Subcutaneous abdominal adipose tissue (tissue), 5 donors: ENCODE measurements around the gene RC3H2.

Experiments
- H3K27ac ChIP-seq: one replicate; pipeline ENCODE4 v1.7.0; 2013; ENCODE audit warnings: low read depth, mild to moderate bottlenecking, inconsistent platforms, low read length, moderate library complexity
- H3K27me3 ChIP-seq, 5 donors: one replicate each; pipeline ENCODE4 v1.7.0; 2013; ENCODE audit warnings: low read length in 5 of 5, inconsistent platforms in 1 of 5; ENCODE audit not compliant: control insufficient read depth in 5 of 5, insufficient read depth in 4 of 5
- H3K36me3 ChIP-seq, 5 donors: one replicate each; pipeline ENCODE4 v1.7.0; 2013; ENCODE audit warnings: low read length in 5 of 5; ENCODE audit not compliant: control insufficient read depth in 5 of 5, insufficient read depth in 5 of 5
- H3K4me1 ChIP-seq, 5 donors: one replicate each; pipeline ENCODE4 v1.7.0; 2013; ENCODE audit warnings: low read length in 5 of 5, mild to moderate bottlenecking in 3 of 5, moderate library complexity in 1 of 5; ENCODE audit not compliant: control insufficient read depth in 5 of 5, insufficient read depth in 5 of 5
- H3K4me3 ChIP-seq, 5 donors: one replicate each; pipeline ENCODE4 v1.7.0; 2013; ENCODE audit warnings: low read length in 5 of 5, low read depth in 1 of 5
- H3K9ac ChIP-seq, 5 donors: one replicate each; pipeline ENCODE4 v1.7.0; 2013; ENCODE audit warnings: low read length in 5 of 5, mild to moderate bottlenecking in 4 of 5, moderate library complexity in 3 of 5
- H3K9me3 ChIP-seq, 5 donors: one replicate each; pipeline ENCODE4 v1.7.0; 2013; ENCODE audit warnings: low read length in 5 of 5; ENCODE audit not compliant: control insufficient read depth in 5 of 5
- donor health status: healthy.
- donor health status: healthy.
- donor health status: healthy.
- donor health status: healthy.
- donor health status: healthy.

RC3H2 gene

DNA sequence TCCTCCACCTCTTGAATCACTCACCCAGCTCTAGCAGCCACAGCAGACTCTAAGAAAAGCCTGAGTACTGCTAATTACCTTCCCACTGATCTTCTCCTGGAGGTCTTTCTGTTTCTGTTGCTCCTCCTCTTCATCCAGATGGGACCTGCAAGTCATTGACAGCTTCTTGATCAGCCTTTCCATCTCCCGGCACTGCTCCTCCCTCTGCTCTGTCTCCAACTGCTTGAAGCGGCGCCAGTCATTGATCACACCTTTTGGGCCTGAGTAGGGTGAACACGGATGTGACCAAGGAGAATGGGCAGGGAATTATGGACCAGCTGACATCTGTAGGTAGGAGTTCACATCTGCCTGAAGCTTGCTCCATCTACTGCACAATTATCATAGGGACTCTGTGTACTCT is 82.2 kb downstream of the RC3H2 start:
- Histone ChIP-seq H3K9ac (no peak overlapping the region), H3K36me3 (peaks cover 19 to 40% (median 31%) of the 10 kb centered on the region in 5 donors), H3K27me3 (no peaks in the 10 kb centered on the region), H3K4me1 (peaks cover 5 to 40% (median 32%) of the 10 kb centered on the region in 5 donors), H3K4me3 (no peak overlapping the region), H3K27ac (no peak overlapping the region), H3K9me3 (no peaks in the 10 kb centered on the region)

DNA sequence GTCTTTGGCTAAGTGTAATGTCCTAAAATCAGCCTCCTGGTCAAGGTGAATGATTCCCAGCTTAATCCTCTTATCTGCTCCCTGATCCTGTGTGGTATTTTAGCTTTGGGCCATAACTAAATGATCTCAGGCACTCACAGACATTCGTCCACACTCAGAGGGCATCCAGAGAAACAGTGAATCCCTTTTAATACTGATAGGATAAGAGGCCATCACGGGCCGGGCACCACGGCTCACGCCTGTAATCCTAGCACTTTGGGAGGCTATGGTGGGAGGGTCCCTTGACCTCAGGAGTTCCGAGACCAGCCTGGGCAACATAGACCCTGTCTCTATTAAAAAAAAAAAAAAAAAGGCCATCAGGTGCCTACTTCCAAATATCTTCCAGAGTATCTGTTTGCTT is 83.1 kb downstream of the RC3H2 start:
- Histone ChIP-seq H3K9me3 (no peaks in the 10 kb centered on the region), H3K4me3 (no peak overlapping the region), H3K27ac (peak overlapping the region; percentile 13), H3K27me3 (no peaks in the 10 kb centered on the region), H3K9ac (peak overlapping the region in 1 of 5 donors; percentile 60), H3K4me1 (peaks cover 4 to 31% (median 23%) of the 10 kb centered on the region in 5 donors), H3K36me3 (peaks cover 19 to 46% (median 31%) of the 10 kb centered on the region in 5 donors)

DNA sequence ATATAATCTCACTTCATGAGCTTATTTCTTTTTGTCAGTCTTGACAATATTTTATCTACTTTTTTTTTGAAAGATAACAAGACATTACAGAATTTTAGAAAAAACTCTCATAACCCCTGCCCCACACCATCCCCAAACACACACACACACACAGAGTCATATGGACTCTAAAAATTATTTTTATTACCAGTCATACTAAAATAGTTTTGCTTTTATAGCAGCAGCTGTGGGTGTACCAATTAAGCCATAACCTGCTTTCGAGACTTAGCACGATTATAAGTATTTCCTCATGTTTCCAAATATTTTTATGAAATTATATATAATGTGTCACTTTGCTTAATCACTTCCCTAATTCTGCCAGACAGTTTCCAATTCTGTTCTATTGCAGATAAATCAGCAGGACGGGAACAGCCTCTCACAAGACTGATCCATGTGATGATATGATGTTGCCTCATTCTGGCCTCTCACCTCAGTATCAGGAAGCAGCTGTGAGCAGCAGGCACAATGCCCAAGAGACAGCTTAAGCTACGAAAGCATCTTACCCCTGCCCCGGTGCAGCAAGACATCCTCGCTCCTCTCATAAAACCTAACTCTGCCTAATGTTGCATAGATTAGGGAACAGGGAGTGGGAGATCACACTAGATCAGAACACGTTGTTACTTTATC is 83.7 kb downstream of the RC3H2 start:
- Histone ChIP-seq H3K27ac (peak overlapping the region; percentile 13), H3K9me3 (no peaks in the 10 kb centered on the region), H3K9ac (peak overlapping the region in 2 of 5 donors; percentile 14 to 60), H3K4me3 (peak overlapping the region in 1 of 5 donors; percentile 16), H3K36me3 (peaks cover 19 to 51% (median 31%) of the 10 kb centered on the region in 5 donors), H3K27me3 (no peaks in the 10 kb centered on the region), H3K4me1 (peaks cover 2 to 30% (median 16%) of the 10 kb centered on the region in 5 donors)

DNA sequence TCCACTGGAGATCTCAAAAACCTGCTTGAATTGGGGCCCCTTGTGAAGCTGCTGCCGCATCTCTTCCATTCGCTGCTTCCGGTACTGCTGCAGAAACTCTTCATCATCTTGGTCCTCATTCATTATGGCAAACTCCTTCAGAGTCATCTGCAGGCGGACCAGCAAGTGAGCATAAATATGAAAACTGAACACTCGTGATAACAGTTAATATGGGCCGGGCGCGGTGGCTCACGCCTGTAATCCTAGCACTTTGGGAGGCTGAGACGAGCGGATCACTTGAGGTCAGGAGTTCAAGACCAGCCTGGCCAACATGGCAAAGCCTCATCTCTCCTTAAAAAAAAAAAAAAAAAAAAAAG is 84.7 kb downstream of the RC3H2 start:
- peaks cover 15 to 47% (median 31%) of the 10 kb centered on the region in 5 donors for H3K36me3 ChIP-seq
- H3K9me3 ChIP-seq: no peaks in the 10 kb centered on the region
- H3K9ac ChIP-seq: no peak overlapping the region
- peak overlapping the region; percentile 11 for H3K27ac ChIP-seq
- no peaks in the 10 kb centered on the region for H3K27me3 ChIP-seq
- peaks cover 2 to 37% (median 14%) of the 10 kb centered on the region in 5 donors for H3K4me1 ChIP-seq
- H3K4me3 ChIP-seq: no peak overlapping the region

DNA sequence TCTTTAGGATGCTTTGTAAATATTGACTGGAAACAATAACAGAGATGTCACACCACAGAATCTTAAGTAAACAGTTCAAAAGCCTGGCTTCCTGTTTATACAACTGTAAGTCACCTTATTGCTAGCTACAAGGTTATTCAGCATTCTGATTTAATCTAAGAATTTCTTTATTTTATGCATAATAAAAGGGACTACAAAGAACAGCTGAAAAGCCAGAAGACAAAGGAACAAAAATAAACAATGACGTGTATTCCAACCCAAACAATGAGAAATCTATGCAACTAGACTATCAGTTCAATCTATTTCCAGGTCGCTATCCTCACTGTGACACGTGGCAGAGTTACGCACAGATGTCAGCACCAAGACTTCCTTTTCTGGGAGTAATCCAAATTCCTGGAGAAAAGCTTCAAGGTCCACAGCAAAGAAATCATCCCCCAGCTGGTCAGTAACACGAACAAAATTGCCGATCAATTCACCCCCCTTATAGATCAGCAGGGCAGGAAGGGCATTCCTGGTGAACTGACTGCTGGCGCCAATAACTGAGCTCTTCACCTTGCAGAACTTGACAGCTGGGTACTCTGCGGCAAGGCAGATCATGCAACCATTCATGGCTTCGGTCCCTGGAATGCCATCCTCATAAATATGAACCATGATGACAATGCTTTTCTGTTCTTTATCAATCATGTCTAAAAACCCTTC is 85.2 kb downstream of the RC3H2 start:
- H3K9ac ChIP-seq: no peak overlapping the region
- no peaks in the 10 kb centered on the region for H3K27me3 ChIP-seq
- peak overlapping the region; percentile 44 for H3K27ac ChIP-seq
- peaks cover 15 to 47% (median 31%) of the 10 kb centered on the region in 5 donors for H3K36me3 ChIP-seq
- H3K9me3 ChIP-seq: no peaks in the 10 kb centered on the region
- no peak overlapping the region for H3K4me3 ChIP-seq
- peaks cover 2 to 39% (median 14%) of the 10 kb centered on the region in 5 donors for H3K4me1 ChIP-seq

DNA sequence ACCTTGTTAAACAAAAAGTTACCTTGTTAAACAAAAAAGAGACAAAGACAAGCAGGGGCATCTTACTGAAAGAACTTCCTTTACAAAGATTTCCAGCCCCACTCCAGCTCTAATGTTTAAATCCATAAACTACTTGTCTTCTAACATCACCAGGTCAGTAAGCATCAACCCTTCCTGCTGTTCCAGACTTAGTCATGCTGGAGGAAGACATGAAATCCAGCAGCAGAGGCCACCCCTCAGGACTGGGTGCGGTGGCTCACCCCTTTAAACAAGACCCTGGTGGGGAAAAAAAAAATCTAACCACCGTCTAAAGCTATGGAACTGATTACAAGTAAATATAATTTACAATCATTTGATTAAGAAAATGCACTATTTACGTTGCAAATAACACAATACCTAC is 85.8 kb downstream of the RC3H2 start:
- Histone ChIP-seq H3K4me1 (peaks cover 2 to 39% (median 19%) of the 10 kb centered on the region in 5 donors), H3K36me3 (peaks cover 14 to 51% (median 31%) of the 10 kb centered on the region in 5 donors), H3K9ac (no peak overlapping the region), H3K9me3 (no peaks in the 10 kb centered on the region), H3K27ac (peak overlapping the region; percentile 44), H3K4me3 (no peak overlapping the region), H3K27me3 (no peaks in the 10 kb centered on the region)

DNA sequence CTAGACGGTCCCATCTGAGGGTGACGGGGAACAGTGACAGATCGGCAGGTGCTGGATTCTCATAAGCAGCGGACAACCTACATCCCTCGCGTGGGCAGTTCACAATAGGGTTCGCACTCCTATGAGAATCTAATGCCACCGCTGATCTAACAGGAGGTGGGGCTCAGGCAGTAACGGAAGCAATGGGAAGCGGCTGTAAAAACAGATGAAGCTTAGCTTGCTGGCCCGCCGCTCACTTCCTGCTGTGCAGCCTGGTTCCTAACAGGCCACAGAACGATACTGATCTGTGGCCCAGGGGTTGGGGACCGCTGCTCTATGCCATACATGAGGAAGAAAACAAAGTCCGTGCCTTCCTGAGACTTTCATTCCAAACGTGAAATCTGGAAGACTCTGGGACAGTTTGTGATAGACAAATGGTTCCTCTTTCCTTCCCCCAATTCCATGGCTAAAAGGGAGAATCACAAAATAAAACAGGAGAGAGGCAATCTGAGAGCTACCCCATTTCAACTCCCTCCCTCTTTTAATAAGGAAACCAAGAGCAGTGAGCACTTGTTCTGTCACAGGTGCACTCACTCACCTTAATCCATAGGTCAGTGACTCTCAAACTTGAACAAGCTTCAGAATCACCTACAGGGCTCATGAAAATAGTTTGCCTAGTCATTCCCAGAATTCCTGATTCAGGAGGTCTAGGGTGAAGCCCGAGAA is 88.8 kb downstream of the RC3H2 start:
- H3K4me3 ChIP-seq: peak overlapping the region in 4 of 5 donors; percentile 26 to 34 (median 31)

DNA sequence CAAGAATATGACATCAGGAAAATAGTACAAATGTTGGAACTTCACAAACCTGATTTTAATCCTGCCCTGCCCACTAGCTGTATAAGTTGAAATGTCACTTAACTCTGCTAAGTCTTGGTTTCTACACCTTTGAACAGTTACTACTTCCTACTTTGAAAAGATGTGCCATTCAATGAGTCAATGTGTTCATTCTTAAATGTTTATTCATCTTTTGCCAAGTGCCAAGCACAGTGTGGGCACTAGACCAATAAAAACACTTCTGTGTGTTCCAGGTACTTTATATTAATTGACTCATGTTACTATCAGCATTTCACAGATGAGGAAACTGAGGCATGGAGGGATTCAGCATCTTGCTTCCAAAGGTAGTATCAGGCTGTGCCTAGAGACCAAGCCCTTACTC is 89.6 kb downstream of the RC3H2 start:
- Histone ChIP-seq H3K4me1 (peaks cover 0 to 27% (median 9%) of the 10 kb centered on the region in 5 donors), H3K27me3 (no peaks in the 10 kb centered on the region), H3K9me3 (no peaks in the 10 kb centered on the region), H3K36me3 (peaks cover 8 to 31% (median 12%) of the 10 kb centered on the region in 5 donors), H3K4me3 (peak overlapping the region in 2 of 5 donors; percentile 29 to 33), H3K27ac (no peak overlapping the region), H3K9ac (no peak overlapping the region)

More for the DNA sequence above, 88.8 kb downstream of the RC3H2 start:
- H3K9ac ChIP-seq: no peak overlapping the region
- peaks cover 8 to 31% (median 13%) of the 10 kb centered on the region in 5 donors for H3K36me3 ChIP-seq
- peaks cover 0 to 32% (median 12%) of the 10 kb centered on the region in 5 donors for H3K4me1 ChIP-seq
- H3K27ac ChIP-seq: no peak overlapping the region
- H3K9me3 ChIP-seq: no peaks in the 10 kb centered on the region
- H3K27me3 ChIP-seq: no peaks in the 10 kb centered on the region

DNA sequence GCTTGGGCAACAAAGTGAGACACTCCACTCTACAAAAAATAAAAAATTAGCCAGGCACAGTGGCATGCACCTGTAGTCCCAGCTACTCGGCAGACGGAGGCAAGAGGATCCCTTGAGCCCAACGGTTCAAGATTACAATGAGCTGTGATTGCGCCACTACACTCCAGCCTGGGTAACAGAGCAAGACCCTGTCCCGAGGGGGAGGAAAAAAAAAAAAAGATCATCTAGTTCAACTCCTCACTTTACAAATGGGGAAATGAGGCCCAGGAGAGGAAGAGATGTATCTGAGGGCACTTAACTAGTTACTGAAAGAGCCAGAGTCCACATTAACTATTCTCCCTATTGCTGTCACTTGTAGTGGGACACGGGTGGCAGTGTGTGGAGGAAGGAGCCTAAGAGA is 90.6 kb downstream of the RC3H2 start:
- Histone ChIP-seq H3K36me3 (peaks cover 3 to 21% (median 4%) of the 10 kb centered on the region in 5 donors), H3K9ac (no peak overlapping the region), H3K27me3 (no peaks in the 10 kb centered on the region), H3K4me3 (no peak overlapping the region), H3K4me1 (peaks cover 0 to 19% (median 12%) of the 10 kb centered on the region in 5 donors), H3K9me3 (no peaks in the 10 kb centered on the region), H3K27ac (no peak overlapping the region)
